ENCODE results near the gene EMP2.

DNA sequence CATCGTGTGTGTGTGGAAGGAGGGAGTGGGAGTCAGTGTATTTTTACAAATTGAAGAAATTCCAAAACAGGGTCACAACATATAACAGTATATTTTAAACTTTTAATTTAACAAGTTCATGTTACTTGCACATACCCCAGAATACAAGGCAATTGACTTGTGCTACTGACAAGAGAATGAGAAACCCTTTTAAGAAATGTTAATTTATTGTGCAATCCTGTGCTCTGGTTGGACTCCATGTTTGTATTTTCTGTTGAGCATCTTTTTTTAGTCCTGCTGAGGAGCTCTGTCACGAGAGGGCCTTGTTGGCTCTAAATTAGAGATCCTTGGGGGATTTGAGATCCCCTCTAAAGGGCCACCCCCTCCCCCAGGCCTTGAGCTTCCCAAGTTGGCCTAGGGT, 1.1 kb upstream of the EMP2 start:
- TF ChIP-seq, protein P1, sequence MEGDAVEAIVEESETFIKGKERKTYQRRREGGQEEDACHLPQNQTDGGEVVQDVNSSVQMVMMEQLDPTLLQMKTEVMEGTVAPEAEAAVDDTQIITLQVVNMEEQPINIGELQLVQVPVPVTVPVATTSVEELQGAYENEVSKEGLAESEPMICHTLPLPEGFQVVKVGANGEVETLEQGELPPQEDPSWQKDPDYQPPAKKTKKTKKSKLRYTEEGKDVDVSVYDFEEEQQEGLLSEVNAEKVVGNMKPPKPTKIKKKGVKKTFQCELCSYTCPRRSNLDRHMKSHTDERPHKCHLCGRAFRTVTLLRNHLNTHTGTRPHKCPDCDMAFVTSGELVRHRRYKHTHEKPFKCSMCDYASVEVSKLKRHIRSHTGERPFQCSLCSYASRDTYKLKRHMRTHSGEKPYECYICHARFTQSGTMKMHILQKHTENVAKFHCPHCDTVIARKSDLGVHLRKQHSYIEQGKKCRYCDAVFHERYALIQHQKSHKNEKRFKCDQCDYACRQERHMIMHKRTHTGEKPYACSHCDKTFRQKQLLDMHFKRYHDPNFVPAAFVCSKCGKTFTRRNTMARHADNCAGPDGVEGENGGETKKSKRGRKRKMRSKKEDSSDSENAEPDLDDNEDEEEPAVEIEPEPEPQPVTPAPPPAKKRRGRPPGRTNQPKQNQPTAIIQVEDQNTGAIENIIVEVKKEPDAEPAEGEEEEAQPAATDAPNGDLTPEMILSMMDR (IDR thresholded peaks at IDR 0.05), result no peak
- TF ChIP-seq POLR2A (IDR thresholded peaks at IDR 0.05), result no peak
